ENCODE results near the gene SLC2A13.

SLC2A13 gene

DNA sequence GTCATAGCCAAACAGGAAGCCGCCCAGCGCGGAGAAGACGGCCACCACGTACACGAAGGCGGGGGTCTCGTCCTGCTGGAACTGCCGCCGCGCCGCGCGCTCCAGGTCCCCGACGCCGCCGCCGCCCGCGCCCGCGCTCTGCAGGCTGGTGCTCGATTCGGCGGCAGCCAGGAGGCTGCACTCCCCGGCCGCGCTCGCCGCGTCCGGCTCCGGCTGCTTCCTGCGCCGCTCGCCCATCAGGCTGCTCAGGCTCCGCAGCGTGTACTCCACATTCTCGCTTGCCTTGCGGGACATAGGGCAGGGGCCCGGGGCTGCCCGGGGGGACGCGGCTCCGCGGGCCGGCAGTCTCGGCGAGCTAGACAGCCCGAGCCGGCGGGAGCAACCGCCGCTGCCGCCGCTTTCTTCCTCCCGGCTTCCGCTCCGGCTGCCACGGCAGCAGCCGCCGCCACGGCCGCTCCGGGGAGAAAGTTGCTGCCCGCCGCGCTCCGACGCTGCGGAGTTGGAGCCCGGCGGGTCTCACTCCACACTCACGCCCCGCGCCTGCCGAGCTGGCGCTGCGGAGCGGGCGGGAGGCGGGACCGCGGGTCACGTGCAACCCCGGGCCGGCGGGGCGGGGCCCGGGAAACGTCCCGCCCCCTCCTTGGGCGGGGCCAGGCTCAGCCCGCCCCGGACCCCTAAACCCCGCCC is at the start of gene SLC2A13:
TSS of gene SLC2A13 (minus strand) at position 567 of the 687 bp plus-strand sequence. CDS start at position 294, 273 bp downstream.
- peak; percentile 88 for DNase-seq (ENCODE audit: low spot score)

DNA sequence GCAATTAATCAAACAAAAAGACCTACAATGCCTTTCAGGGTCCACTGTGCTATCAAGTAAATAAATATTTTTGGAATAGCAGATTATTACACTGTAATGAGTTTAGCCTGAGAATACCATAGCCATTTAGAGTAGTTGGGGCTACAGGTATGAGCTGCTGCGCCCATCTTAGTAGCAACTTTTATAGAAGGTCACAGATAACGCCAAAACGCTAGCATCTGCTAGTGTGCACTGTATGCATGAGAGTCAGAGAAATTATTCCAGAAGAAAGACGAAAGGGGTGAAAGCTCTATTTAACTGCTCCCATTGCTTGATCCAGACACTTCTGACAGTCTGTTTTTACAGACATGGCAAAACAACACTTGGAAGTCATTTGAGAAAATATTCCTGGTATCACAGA is 48.5 kb upstream of the SLC2A13 start:
- no peak for DNase-seq (ENCODE audit: low spot score)

DNA sequence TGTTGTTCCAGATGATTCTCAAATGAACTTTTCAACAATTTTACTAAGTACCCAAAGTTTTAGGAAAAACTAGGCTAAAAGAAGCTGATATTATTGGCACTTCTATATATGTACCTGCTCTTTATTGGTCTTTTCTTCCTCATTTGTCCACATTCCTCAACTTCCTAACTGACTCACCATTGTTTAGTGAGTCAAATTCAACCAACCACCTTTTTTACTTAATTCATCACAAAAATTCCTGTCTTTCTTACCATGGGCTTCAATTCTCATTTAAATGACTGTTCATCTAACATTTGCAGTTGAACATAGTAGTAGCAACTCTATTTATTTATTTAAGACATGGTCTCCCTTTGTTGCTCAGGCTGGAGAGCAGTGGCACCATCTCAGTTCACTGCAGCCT is 47.6 kb upstream of the SLC2A13 start:
- no peak for DNase-seq (ENCODE audit: low spot score)

DNA sequence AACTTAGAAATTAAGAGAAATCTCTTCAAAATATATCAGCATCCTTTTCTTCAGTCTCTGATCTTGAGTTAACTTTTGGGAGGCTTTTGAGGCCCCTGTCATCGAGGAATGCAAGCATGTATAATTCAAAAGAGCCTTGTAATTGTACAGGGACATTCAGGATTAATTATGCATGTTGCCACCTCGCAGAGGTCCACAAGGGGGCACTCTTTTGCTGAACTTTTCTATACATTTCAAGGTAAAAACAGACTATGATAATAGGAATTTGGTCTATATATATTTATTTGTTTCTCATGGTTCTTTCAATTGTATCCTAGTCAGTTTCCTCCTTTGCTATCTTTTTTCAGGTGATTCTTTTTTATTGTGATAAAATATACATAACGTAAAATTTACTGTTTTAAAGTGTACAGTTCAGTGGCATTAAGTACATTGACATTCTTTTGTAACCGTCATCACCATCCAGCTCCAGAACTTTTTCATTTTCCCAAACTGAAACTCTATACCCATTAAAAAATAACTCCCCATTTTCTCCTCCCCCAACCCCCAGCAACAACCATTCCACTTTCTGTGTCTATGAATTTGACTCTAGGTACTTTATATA is 47.0 kb upstream of the SLC2A13 start:
- DNase-seq (ENCODE audit: low spot score): no peak

DNA sequence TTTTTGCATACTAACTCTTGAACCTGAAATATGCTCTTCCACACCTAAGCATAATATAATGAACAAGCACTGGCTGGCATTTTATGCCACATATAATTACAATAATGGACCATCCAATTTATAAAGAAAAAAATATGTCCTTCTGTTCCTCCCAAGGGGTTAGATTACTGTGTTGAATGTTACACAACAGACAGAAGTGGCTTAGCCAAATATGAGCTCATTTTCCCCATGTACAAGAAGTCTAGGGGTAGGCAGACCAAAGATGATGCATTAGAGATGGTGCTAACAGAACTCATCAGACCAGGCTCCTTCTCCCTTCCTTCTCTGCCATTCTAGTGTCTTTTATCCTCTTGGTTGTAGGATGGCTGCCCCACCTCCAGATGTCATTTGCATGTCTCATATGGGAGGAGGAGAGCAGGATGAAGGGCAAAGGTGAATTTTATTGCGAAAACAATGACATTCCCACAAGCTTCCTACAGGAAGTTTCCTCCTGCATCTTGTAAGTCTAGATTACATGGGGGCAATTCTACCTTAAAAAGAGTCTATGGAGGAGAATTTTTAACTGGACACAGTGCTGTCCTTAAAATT is 43.9 kb upstream of the SLC2A13 start:
- no peak for DNase-seq (ENCODE audit: low spot score)

DNA sequence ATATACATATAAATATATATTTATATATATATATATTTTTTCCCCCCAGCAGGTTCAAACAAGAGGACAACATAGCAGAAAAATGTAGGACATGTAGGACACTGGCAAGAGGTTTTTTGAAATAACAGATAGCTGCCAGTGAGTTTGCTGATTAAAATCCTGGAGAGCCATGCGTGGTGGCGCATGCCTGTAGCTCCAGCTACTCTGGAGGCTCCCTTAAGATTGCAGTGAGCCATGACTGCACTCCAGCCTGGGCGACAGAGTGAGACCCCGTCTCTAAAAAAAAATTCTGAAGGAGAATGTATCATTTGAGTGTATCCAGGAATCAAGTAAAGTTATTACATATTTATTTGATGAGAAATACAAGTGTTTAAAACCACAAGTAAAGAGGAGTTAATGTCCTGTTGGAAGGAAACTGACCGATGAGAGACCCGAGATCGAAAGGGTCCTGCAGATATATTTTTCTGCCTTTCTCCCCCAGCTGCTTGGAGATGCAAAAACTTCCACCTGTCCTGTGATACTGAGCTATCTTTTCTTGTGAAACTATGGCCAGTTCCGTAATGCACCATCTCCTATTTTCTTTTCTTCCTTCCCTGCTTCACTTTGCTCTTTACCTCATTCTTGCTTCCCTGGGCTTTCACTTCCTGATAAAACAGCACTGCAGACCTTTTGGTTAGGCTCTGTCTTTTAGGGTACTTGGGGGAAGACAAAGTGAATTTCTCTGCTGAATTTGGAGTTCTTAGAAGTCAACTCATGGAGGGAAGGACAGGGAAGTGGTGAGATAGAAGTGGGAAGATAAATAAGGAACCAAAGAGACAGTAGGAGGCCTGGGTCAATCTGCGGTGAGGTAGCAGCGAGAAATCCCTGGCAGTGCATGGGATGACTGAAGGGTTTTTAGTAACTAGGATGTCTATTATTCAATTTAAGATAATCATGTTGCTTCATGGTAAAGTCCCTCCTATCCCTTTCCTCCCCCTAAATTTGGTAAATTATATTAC is 41.2 kb upstream of the SLC2A13 start:
- no peak for DNase-seq (ENCODE audit: low spot score)

DNA sequence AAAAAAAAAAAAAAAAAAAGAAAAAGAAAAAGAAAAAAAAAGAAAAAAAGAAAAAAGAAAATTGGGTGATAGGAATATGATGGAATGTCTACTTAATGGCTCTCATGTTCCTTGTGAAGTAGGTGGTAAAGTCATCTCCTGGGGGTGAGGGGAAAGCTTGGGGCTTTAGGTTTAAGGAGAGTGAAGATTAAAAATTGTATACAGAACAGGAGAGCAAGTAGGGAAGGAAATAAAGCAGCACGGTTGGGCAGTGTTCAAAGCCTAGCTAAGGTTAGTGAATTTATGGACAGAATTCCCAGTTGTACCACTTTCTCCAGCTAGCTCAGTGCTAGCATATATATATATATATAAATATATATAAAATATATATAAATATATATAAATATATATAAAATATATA is 40.0 kb upstream of the SLC2A13 start:
- DNase-seq (ENCODE audit: low spot score): no peak

DNA sequence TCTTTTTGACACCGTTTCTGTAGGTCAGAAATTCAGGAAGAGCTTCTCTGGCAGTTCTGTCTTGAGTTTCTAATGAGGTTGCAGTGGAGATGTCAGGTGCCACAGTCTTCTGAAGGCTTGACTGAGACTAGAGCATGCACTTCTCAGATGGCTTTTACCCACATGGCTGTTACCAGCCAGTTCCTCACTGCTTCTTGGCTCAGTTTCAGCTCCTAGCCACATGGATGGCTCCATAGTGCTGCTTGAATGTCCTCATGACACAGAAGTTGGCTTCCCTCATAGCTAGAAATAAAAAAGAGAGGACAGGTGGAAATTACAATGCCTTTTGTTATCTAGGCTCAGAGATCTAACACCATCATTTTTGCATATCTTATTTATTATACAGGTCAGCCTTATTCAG is 38.1 kb upstream of the SLC2A13 start:
- DNase-seq (ENCODE audit: low spot score): no peak

DNA sequence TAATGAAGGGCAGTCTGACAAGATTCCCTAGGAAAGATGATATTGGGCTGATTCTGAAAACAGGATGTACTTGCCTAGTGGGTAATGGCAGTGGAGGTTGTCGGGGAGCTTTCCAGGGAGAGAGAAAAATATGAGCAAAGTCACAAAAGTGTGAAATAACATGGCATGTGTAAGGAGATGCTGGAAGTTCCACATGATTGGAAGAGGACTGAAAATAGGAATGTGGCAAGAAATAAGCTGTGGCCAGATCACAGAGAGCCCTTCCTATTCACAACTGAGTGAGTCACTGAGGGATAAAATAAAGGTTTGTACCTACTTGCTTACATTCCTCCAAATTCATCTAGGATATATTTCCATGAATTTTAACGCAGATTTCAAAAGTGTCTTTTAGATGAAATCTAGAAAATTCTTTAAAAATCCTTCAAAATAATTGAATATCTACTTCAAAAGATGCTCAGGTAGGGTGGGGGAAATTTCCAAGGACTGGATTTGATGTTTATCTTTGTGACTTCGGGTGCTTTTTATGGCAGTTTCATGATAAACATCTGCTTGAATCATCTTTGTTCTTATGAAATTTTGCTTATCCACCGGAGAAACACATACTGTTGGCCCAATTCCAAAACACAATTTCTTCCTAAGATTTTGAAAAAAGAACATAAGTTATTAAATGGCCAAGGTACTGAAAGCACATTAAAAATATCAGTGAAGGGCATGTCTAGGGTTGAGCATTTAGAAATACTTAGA is 36.3 kb upstream of the SLC2A13 start:
- no peak for DNase-seq (ENCODE audit: low spot score)

DNA sequence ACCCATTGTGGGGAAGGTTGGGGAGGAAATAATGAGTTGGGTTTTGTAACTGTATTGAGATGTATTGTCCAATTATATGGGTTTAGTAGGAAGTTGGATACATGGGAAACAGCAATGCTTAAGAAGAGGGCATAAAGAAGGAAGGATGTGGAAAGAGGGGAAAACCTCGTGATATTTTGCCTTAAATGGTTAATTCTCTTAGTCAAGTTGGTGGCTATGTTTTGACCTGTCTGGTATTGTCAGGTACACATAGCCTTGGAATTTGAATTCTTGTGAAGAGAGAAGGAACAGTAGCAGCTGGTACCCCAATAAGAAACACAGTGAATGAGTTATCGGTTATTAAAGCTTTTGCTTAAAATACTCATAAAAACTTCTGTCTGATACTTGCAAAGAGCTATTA is 32.6 kb upstream of the SLC2A13 start:
- no peak for DNase-seq (ENCODE audit: low spot score)

DNA sequence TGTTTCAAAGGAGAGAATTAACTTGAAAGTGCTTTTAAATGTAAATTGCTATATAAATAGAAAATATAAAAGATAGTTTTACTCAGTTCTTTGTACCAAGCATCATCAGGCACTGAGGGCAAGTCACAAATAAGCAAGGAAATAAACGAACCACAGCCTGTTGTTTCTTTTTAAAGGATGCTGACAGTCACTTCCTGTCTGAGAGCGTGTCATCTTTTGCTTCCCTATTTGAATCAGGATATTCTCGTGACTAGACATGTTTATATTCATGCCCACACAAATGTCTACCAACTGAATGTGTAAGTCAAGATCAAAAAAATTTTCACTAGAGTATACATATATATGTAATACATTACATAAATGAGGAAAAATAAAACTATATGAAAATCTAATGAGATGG is 31.4 kb upstream of the SLC2A13 start:
- no peak for DNase-seq (ENCODE audit: low spot score)

DNA sequence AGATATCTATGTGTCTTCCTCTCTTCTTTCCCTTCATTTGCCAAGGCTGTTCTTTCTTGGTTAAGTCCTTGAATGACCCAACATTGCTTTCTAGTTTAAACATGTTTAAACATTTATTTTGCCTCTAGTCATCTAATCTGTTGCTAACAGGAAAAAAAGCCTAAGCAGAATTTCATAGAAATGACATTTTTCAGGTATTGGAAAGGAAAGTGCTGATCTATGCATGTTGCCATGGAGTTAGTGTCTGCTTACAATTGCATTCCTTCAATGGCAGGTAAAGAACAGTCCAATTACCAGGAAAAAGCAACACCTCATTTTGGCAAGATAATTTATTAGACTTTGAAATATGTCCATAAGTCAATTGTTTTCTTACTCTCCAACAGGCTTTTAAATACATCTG is 21.5 kb upstream of the SLC2A13 start:
- DNase-seq (ENCODE audit: low spot score): no peak

DNA sequence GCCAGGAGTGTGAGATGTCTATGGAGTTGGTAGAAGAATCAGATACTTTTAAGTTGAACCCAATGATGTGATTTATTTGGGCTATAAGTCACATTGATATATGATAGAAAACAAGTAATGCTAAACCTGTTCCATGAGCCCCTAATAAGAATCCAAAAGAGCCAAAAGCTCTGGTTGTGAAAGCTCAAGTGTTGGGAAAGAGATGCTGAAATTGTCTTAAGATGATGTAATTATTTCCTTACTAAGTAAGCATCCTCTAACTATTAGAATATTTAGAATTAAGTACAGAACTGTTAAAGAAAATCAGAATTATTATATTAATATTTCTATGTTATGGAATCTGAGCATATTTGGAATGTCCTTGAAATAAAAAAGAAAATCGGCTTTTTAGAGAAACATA is 17.6 kb upstream of the SLC2A13 start:
- no peak for DNase-seq (ENCODE audit: low spot score)

DNA sequence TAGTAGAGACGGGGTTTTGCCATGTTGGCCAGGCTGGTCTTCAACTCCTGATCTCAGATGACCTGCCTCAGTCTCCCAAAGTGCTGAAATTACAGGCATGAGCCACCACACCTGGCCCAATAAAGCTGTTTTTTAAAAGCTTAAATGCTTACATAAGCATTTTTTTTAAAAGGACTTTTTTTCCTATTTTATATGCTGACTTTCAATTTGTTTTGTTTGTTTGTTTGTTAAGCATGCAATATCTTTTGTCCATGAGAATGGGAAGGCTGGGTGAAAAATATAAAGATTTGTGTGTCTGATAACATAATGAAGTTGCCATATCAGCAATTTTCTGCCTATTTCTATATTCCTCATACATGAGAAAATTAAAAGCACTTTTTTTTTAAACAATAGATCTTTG is 17.0 kb upstream of the SLC2A13 start:
- DNase-seq (ENCODE audit: low spot score): no peak

DNA sequence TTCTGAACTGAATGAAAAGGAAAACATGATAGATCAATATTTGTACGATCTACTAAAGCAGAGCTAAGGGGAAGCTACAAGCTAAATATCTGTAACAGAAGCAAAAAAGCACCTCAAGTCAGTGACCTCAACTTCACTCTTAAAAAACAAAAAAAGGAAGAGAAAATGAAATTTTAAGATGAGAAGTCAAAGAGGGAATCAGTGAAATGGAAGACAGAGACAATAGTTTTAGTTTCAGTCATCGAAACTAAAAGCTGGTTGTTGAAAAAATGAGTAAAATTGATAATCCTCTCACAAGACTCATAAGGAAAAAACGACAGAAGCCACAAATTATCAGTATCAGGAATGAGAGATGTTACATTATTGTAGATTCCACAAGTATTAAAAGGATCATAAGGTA is 11.9 kb upstream of the SLC2A13 start:
- no peak for DNase-seq (ENCODE audit: low spot score)

DNA sequence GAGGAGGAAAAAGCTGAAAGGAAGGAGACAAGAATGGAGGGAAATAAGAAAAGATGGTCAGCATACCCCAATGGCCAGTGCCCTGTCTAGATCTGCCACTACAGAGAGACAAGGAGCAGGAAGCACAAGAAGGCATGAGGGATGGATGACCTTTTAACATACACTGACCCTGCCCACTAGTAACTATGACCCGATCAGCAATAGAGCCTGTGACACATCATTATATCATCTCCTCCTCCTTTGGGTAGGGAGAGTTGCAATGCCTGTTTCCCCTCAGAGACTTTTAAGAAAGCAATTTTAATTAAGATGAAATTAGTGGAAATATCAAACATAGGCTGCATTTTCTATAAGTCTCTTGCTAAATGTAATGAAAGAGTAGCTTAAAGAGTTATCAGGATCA is 4.7 kb upstream of the SLC2A13 start:
- DNase-seq (ENCODE audit: low spot score): no peak

DNA sequence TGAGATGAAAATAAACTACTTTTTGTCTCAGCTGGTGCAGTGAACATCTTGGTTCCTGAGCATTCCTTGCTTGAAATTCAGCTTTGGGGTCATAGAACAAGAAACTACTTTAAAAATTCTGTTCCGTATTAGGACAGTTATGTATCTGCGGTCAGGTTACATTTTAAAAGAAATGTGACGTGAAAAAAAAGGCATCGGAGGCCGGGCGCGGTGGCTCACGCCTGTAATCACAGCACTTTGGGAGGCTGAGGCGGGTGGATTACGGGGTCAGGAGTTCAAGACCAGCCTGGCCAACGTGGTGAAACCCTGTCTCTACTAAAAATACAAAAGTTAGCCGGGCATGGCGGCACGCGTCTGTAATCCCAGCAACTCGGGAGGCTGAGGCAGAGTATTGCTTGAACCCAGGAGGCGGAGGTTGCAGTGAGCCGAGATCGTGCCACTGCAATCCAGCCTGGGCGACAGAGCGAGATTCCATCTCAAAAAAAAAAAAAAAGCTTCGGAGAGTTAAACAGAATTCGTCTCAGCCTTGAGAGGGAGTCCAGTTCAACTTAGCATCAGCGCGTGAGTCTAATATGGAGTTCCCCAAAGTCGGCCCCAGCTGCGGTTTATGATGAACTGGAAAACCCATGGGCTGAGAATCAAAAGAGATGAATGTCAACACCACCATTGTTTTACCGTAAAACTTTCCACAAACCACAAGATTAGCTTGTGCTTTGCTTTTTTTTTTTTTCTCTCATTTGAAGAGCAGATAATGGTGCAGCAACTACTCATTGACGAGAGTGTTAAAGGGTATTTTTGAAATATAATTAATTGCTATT is 2.1 kb upstream of the SLC2A13 start:
- DNase-seq (ENCODE audit: low spot score): no peak

DNA sequence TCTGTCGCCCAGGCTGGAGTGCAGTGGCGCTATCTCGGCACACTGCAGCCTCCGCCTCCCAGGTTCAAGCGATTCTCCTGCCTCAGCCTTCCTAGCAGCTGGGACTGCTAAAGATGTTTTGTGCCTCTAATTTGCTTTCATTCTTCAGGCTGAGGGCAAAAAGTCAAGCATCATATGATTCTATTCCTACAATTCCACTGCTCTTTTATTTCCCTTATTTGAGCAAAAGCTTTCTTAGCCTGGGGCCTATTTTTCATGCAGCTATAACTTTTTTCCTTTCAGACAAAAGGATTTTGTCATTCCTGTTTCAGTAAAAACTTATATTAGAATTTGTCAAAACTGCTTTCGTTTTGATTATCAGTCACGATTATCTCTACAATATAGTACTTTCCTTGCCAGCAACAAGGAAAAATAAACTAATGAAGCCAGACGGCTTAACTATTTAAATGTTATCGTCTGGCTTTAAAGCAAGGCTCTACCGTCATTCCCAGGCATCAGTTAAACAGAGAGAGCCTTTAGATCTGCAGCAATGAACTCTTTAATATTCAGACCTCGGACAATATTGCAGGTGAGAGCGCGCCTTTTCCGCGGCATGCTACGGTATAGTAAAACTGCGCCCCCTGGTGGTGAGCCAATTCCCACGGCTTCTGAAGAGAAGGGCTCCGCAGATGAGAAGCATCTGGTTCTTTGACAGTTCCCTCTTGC is 1.4 kb upstream of the SLC2A13 start:
- DNase-seq (ENCODE audit: low spot score): peak; percentile 87

DNA sequence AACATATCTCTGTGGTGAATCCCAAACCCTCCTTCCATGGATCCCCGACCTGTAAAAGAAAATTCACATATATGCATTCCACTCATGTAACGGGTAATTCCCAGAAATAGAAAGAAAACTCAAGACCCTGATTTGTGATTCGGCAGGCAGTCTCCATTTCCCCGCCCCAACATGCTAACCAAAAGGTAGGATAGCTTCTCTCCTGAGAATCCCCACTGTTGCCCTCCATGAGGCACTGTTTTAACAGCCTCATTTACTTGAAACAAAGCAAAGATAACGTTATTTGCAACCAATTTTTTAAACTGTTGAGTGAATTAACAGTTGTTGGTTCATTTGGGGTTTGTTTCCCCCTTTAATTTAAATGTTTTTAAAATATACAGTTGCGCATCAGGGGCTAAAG is 774 bp upstream of the SLC2A13 start:
- no peak for DNase-seq (ENCODE audit: low spot score)

DNA sequence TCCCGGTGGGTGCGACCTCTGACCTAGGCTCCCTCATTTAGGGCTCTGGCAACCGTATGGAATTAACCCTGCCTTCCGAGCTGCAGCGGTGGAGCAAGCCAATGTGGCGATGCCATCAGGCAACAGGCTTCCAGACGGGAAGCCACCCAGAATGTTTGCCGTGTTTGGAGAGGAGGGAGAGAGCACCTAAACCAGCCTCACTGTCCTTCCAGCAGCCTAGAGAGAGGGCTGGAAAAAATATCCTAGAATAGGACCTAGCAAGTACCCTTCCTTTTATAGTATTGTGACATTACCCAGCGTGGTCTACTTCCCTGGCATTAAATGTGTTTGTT is 287 bp upstream of the SLC2A13 start:
- DNase-seq (ENCODE audit: low spot score): no peak

DNA sequence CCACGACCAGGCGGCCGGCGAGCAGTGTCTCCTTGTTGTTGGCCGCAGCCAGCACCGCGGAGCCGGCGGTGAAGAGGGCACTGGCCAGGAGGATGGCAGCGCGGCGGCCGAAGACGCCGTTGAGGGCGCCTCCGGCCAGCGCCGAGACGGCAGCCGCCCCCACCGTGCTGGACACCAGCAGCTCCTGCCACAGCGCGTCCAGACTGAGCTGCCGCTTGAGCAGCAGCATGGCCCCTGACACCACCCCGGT is 691 bp downstream of the SLC2A13 start:
- no peak for DNase-seq (ENCODE audit: low spot score)
